NT2/D1 (cell line): Measurements from ENCODE around the gene NOD1.

Source experiments
- DNase-seq: peaks from one replicate; pipeline ENCODE4 v3.0.0-alpha.2; 2011; ENCODE audit warnings: low read depth, low spot score
- H3K27me3 ChIP-seq: 2 replicates; pipeline ENCODE4 v1.6.0; 2011; ENCODE audit warnings: mild to moderate bottlenecking; ENCODE audit not compliant: insufficient read length, insufficient read depth
- H3K36me3 ChIP-seq: 2 replicates; pipeline ENCODE4 v1.6.1; 2011; ENCODE audit warnings: mild to moderate bottlenecking, low read length, mixed read lengths; ENCODE audit not compliant: insufficient read depth, insufficient read length
- H3K4me1 ChIP-seq: 2 replicates; pipeline ENCODE4 v1.5.1; 2011; ENCODE audit not compliant: insufficient read depth, insufficient read length
- H3K4me3 ChIP-seq: 2 replicates; pipeline ENCODE4 v1.5.1; 2011; ENCODE audit warnings: low read depth; ENCODE audit not compliant: insufficient read length
- H3K9ac ChIP-seq: 2 replicates; pipeline ENCODE4 v1.6.0; 2011; ENCODE audit warnings: low read depth; ENCODE audit not compliant: insufficient read length
- H3K9me3 ChIP-seq: 2 replicates; pipeline ENCODE4 v1.5.1; 2011; ENCODE audit warnings: mild to moderate bottlenecking, low read length; ENCODE audit not compliant: insufficient read depth
- SUZ12 ChIP-seq: IDR thresholded peaks from 2 replicates; pipeline ENCODE4 v1.6.1; 2011; ENCODE audit not compliant: insufficient read length, insufficient read depth; ENCODE audit errors: extremely low read depth
- YY1 ChIP-seq: IDR thresholded peaks from 2 replicates; pipeline ENCODE4 v1.6.1; 2011; ENCODE audit not compliant: insufficient read length, insufficient read depth
- ZNF274 ChIP-seq: IDR thresholded peaks from 2 replicates; pipeline ENCODE4 v1.6.1; 2011; ENCODE audit warnings: mild to moderate bottlenecking, low read depth, low read length

Gene NOD1

DNA sequence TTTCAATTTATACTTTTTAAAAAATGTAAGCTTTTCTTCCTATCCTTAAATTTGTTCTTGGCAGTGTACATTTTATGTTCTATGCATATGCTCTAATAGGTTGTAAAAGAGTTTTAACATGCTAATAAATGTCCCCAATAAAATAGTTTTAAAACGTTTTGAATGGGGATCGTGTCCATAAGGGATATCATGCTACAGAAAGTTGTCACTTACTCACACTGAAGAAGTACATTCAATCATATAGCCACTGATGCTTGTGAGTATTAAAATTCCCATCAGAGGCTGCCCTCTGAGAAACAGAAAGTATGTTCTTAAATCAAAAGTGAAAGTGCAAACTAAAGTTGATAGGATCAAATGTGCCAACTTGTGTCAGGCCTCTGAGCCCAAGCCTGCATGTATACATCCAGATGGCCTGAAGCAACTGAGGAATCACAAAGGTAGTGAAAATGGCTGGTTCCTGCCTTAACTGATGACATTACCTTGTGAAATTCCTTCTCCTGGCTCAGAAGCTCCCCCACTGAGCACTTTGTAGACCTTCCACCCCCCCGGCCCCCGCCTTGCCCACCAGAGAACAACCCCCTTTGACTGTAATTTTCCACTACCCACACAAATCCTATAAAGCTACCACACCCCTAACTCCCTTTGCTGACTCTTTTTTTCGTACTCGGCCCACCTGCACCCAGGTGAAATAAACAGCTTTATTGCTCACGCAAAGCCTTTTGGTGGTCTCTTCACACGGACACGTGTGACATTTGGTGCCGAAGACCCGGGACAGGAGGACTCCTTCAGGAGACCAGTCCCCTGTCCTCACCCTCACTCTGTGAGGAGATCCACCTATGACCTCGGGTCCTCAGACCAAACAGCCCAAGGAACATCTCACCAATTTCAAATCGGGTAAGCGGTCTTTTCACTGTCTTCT lies 877 bp upstream of the NOD1 start:
- Histone ChIP-seq H3K9me3 (peaks cover 17% of the 10 kb centered on the region; the same call in 1 of the 2 replicates), H3K4me3 (peak overlapping the region; percentile 61), H3K4me1 (no peaks in the 10 kb centered on the region), H3K27me3 (no peaks in the 10 kb centered on the region), H3K36me3 (peaks cover 21% of the 10 kb centered on the region), H3K9ac (peak overlapping the region; percentile 87)
- TF ChIP-seq YY1, result no peak
- TF ChIP-seq ZNF274, result no peak
- no peak for DNase-seq

- Histone ChIP-seq H3K9ac (no peak overlapping the region), H3K4me1 (no peaks in the 10 kb centered on the region), H3K4me3 (no peak overlapping the region), H3K36me3 (peaks cover 25% of the 10 kb centered on the region), H3K27me3 (no peaks in the 10 kb centered on the region), H3K9me3 (peaks cover 8% of the 10 kb centered on the region; the same call in 1 of the 2 replicates)
- DNase-seq, result no peak
- TF ChIP-seq YY1 (no peak), SUZ12 (no peak), ZNF274 (no peak)
Observed at GRCh38 chr7:30476459-30477145, 2.0 kb downstream of the NOD1 start.

GRCh38 chr7:30475580-30475979 lies 3.0 kb downstream of the NOD1 start:
- Histone ChIP-seq H3K27me3 (no peaks in the 10 kb centered on the region), H3K4me1 (no peaks in the 10 kb centered on the region)
- DNase-seq, result no peak

DNA sequence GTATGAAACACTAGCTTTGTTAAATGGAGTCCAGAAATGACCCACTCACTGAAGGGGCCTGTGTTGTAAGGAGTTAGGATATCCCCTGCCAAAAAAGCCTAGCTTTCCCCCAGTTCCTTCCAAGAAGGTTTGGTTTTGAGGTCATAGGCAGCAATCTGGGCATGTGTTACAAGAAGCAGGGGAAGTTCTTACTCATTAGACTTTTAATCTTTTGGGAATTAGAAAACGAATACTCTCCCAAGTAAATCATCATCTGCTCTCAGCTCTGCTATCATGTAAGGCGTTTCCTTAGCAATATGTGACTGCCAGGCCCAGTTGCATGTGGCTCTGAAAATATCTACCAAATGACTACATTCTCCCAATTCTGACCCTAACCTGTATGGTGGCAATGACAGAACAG lies 3.7 kb downstream of the NOD1 start:
- Histone ChIP-seq H3K4me1 (peaks cover 3% of the 10 kb centered on the region), H3K36me3 (peaks cover 34% of the 10 kb centered on the region), H3K9ac (no peak overlapping the region)

More at GRCh38 chr7:30475580-30475979, 3.0 kb downstream of the NOD1 start:
- H3K9ac ChIP-seq, result no peak overlapping the region
- TF ChIP-seq YY1, result no peak
- no peak for TF ChIP-seq SUZ12
- no peak for TF ChIP-seq ZNF274
- no peaks in the 10 kb centered on the region for H3K9me3 ChIP-seq
- H3K36me3 ChIP-seq, result peaks cover 28% of the 10 kb centered on the region
- no peak overlapping the region for H3K4me3 ChIP-seq

GRCh38 chr7:30474485-30474884 lies 4.1 kb downstream of the NOD1 start:
- TF ChIP-seq SUZ12 (no peak), ZNF274 (no peak), YY1 (no peak)
- H3K4me3 ChIP-seq, result no peak overlapping the region
- H3K9me3 ChIP-seq, result no peaks in the 10 kb centered on the region
- H3K9ac ChIP-seq, result no peak overlapping the region
- peaks cover 36% of the 10 kb centered on the region for H3K36me3 ChIP-seq
- no peak for DNase-seq
- no peaks in the 10 kb centered on the region for H3K27me3 ChIP-seq
- H3K4me1 ChIP-seq, result peaks cover 6% of the 10 kb centered on the region

More for the DNA sequence above, 3.7 kb downstream of the NOD1 start:
- no peak for TF ChIP-seq SUZ12
- TF ChIP-seq ZNF274, result no peak
- no peak for TF ChIP-seq YY1
- no peak for DNase-seq
- Histone ChIP-seq H3K27me3 (no peaks in the 10 kb centered on the region), H3K9me3 (no peaks in the 10 kb centered on the region), H3K4me3 (no peak overlapping the region)

DNA sequence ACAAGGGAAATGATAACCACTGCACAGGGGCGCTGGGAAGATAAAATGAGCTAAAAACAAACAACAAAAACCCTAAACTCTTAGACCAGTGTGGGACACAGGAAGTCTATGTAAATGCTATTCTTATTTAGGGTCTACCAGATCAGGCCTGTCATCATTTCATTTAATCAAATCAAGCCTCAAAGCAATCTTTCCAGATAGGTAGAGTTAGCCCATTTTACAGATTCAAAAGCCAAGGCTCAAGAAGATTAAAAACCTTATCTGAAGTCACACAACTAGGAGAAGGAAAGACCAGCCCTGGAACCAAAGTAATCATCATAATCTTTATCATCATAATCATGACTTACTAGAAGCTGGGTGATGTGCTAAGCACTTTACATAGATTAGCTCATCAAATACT lies 4.7 kb downstream of the NOD1 start:
- no peak for TF ChIP-seq ZNF274
- TF ChIP-seq YY1, result no peak
- TF ChIP-seq SUZ12, result no peak
- DNase-seq, result no peak
- Histone ChIP-seq H3K9ac (no peak overlapping the region), H3K36me3 (peaks cover 38% of the 10 kb centered on the region), H3K9me3 (no peaks in the 10 kb centered on the region), H3K27me3 (no peaks in the 10 kb centered on the region), H3K4me3 (no peak overlapping the region), H3K4me1 (peaks cover 9% of the 10 kb centered on the region)
